GM19455 (cell line): ENCODE data around the gene F10.

Experiments
- ATAC-seq: cut with Tn5 transposase; IDR thresholded peaks from one replicate; pipeline ENCODE4 v1.9.1; 2021; ENCODE audit not compliant: unreplicated experiment

F10 gene

GRCh38 chr13:113129921-113130750 is 7.5 kb downstream of the F10 start:
- ATAC-seq: no peak

GRCh38 chr13:113135281-113135760 is 12.7 kb downstream of the F10 start:
- no peak for ATAC-seq

- no peak for ATAC-seq
Measured at GRCh38 chr13:113137691-113138298, 15.2 kb downstream of the F10 start.

GRCh38 chr13:113138792-113139551 is 16.4 kb downstream of the F10 start:
- ATAC-seq: no peak

GRCh38 chr13:113139577-113139976 is 17.0 kb downstream of the F10 start:
- ATAC-seq: no peak

GRCh38 chr13:113140677-113141600 is 18.3 kb downstream of the F10 start:
- ATAC-seq: no peak

GRCh38 chr13:113141601-113141970 is 19.0 kb downstream of the F10 start:
- no peak for ATAC-seq

- ATAC-seq: no peak
Measured at GRCh38 chr13:113142876-113143275, 20.3 kb downstream of the F10 start.

- ATAC-seq: no peak
Measured at GRCh38 chr13:113143466-113144254, 21.1 kb downstream of the F10 start.

GRCh38 chr13:113144255-113144629 is 21.6 kb downstream of the F10 start:
- ATAC-seq: no peak

GRCh38 chr13:113145496-113145895 is 22.9 kb downstream of the F10 start:
- ATAC-seq: no peak

- ATAC-seq: no peak
Measured at GRCh38 chr13:113145911-113146598, 23.5 kb downstream of the F10 start.

- no peak for ATAC-seq
Measured at GRCh38 chr13:113146750-113147149, 24.2 kb downstream of the F10 start.

- no peak for ATAC-seq
Measured at GRCh38 chr13:113147206-113147605, 24.6 kb downstream of the F10 start.

- ATAC-seq: no peak
Measured at GRCh38 chr13:113148407-113148806, 25.8 kb downstream of the F10 start.

- ATAC-seq: no peak
Measured at GRCh38 chr13:113148940-113149503, 26.4 kb downstream of the F10 start.

- no peak for ATAC-seq
Measured at GRCh38 chr13:113149711-113150549, 27.3 kb downstream of the F10 start.
